GM19238 (cell line): ENCODE data around the gene ASL.
"Not testable (repeated sequence)": the region's sequence is repeated elsewhere in the genome, so short reads cannot be mapped to it uniquely, and the experiment has no call there.

Source experiments
- DNase-seq: peaks from one replicate; pipeline ENCODE4 v3.0.0; 2011; ENCODE audit warnings: low spot score; ENCODE audit not compliant: insufficient read length

Gene ASL

DNA sequence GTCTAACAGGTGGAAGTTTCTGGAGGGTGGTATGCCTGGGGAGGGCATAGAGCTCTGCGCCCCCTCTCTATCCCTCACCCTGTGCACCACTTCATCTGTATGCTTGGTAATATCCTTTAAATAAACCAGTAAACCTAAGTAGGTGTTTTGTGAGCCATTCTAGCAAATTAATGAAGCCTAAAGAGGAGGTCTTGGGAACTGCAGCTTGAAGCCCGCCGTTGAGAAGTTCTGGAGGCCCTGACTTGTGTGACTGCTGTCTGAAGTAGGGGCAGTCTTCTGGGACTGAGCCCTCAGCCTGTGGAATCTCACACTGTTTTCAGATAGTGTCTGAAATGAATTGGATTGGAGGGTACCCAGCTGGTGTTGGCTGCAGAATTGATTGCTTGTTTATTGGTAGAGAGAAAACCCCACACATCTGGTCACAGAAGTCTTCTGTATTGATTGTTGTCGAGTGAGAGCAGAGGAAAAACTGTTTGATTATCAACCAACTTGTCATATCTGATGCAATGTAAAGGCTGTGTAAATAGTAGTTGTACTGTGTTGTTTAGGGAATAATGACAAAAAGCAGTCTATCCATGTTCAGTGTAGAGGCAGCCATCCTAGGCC is 43.7 kb downstream of the ASL start:
- no peak for DNase-seq

DNA sequence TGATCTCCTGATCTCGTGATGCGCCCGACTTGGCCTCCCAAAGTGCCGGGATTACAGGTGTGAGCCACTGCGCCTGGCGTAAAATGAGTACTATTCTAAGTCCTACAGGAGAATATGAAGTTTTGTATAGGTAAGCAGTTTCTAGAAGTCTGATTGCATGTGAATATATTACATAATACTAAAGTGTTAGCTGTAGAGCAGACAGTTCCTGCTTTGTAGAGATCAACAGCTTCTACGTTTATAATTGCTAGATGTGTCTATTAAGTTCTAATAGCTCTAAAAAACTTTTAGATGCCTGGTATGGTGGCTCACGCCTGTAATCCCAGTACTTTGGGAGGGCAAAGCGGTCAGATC is 47.5 kb downstream of the ASL start:
- DNase-seq, result no peak

DNA sequence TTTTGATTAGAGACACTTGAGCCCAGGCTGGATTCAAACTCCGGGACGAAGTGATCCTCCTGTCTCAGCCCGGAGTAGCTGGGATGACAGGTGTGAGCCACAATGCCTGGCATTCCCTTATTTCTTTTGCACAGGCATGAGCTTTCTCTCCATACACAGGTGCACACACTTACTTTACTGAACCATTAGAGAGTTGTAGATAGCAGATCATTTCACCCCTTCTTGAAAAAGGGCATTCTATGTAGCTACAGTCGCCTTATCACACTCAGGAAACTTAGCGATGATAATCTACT is 48.9 kb downstream of the ASL start:
- not testable (repeated sequence) for DNase-seq

DNA sequence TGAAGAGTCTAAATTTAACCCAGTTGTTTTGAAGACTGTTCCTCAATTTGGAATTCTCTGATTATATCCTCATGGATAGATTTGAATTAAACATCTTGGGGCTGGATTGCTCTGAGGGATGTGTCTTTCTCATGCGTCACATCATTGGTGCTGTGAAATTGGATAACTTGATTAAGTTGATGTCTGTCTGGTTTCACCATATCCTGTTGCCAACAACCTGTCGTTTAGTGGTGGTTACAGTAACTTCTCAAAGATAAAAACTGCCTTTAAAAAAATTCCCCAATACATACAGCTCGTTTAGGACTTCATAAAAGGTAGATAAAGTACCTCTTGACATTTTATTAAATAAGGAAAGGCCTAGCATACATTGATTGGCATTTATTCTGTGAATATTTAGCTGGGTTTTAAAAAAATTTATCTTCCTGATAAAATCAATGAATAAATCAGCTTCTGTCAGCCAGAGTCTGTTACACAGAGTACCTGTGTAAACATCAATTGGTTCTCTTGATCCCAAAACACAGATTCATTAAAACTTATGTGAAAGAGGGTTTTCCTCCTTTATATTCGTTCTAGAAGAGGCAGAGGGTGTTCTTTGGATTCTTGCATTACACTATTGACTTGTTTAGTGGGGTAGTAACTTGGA is 49.6 kb downstream of the ASL start:
- no peak for DNase-seq

DNA sequence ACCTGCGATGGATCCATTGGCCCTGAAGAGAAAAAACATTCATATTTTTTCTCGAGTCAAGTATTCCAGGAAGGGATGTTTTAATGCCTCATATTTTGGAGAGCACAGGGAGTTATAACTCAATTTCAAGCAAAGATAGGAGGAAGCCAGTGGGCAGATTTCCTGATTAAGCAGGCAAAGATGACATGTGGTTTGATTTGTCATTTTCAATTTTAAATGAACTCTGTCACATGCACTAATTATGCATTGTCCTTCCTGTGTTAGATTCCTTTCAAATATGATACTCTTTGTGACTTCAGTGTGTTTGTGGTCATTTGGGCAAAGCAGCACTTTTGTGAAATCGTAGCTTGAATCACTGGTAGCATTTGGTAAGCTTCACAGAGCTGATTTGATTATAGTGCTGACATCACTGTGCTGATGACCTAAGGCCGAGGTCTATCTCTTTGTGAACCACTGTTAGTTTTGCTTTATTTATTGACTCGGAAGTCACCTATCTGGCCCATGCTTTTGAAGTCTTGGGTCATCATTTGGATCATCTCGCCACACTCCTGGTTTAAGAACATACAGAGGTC is 50.2 kb downstream of the ASL start:
- not testable (repeated sequence) for DNase-seq

DNA sequence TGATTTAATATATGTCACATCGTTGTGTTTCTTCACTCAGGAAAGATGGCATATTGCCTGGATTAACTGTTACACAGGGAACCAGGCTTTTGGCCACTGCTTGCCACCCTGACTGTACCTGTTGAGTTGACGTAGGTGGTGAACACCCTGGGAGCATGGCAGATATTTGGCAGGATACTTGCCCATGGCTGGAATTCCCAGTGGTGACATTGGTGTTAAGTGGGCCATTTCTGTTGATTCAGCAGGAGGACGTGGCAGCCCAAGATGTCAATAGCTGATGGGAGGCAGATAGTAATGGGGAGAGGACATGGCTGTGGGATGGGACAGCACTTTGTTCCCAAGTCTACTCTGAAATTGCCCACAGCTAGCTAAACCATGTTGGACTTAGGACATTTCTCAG is 51.6 kb downstream of the ASL start:
- DNase-seq, result not testable (repeated sequence)

DNA sequence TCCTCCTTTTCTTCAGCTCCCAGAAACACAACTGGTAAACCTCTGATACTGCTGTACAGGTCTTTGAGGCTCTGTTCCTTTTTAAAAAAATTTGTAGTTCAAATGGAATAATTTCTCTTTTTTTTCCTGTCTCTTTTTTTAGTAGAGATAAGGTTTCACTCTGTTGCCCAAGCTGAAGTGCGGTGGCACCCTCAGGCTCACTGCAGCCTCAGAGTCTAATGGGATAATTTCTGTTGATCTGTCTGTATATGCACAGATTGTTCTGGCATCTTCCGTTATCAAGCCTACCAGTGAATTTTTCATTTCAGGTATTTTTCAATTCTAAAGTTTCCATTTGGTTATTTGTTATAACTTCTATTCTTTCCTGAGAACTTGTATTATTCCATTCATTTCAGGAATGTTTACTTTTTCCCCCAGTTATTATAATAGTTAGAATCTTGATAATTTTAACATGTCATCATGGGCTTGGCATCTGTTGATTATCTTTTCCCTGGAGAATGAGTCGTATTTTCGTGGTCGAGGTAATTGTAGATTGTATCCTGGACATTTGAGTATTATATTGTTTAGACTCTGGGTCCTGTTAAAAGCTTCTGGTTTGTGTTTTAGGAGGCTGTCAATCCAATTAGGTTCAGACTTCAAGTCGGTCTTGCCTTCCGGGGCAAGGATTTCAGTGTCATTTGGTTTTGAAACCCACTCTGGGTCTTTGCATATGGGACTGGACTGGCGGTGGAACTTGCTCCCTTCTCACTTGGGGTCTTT is 63.6 kb downstream of the ASL start:
- no peak for DNase-seq

DNA sequence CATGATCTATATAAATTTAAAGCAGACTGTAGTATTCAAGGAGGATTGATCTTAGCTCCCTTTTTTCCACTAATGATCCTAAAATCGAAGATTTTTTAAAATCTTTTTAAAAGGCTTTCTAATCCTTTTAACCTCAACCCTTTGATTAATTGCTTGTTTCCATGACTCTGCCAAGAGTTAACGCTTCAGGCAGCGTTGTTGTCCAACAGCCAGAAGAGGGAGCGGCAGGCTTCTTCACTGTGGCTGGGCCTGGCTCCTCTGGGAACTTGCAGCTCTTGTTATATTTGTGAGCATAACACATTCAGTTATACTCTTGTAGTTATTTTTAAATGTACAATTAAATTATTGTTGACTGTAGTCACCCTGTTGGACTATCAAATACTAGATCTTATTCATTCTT is 65.3 kb downstream of the ASL start:
- no peak for DNase-seq

DNA sequence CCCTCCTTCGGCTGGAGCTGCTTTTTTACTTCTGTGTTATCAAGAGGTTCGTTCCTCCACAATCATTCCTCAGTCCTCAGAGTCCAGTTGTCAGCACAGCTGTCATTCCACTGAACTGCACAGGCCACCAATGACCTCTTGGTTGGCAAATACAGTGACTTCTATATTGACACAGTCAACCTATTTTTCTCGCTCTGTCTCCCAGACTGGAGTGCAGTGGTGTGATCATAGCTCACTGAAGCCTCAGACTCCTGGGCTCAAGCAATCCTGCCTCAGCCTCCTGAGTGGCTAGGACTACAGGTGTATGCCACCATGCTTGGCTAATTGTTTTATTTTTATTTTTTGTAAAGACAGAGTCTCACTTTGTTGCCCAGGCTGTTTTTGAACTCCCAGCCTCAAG is 66.7 kb downstream of the ASL start:
- DNase-seq, result no peak

DNA sequence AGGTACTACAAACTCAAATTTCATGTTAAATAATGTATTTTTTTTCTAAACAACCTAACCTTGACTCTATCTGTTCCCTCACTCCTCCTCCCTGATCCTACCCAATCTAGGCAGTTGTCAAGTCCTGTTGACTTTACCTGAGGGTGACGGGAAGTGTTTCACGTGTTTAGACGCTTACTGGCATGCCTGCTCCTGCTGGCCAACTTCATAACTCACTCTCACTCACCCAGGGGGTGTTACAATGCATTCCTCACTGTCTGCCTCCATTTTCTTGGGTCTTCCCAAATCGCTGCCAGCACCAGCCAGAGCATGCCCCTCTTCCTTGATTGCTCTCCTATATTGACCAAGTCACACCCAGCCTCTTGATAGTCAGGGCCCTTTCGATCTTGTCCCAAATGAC is 67.4 kb downstream of the ASL start:
- DNase-seq, result no peak
